Ishikawa (cell line): Measurements from ENCODE around the gene SORCS3.

Experiments used
- CEBPB ChIP-seq: IDR thresholded peaks from 2 replicates; pipeline ENCODE4 v1.6.1; 2012
- EGR1 ChIP-seq: IDR thresholded peaks from 2 replicates; pipeline ENCODE4 v1.6.1; 2012
- EP300 ChIP-seq: IDR thresholded peaks from 2 replicates; pipeline ENCODE4 v1.6.1; 2012; ENCODE audit warnings: borderline replicate concordance
- FOXM1 ChIP-seq: IDR thresholded peaks from 2 replicates; pipeline ENCODE4 v1.6.1; 2012; ENCODE audit warnings: low read depth, borderline replicate concordance
- TCF12 ChIP-seq: IDR thresholded peaks from 2 replicates; pipeline ENCODE4 v1.6.1; 2012; ENCODE audit warnings: low read depth
- YY1 ChIP-seq: IDR thresholded peaks from 2 replicates; pipeline ENCODE4 v1.6.1; 2012; ENCODE audit warnings: low read depth
- ZBTB7A ChIP-seq: IDR thresholded peaks from 2 replicates; pipeline ENCODE4 v1.6.1; 2012; ENCODE audit warnings: low read depth
- TF ChIP-seq, protein P1 (sequence below): IDR thresholded peaks from 2 replicates; pipeline ENCODE4 v1.6.1; 2012; ENCODE audit warnings: low read depth, mild to moderate bottlenecking
- TF ChIP-seq, protein P2 (sequence below): IDR thresholded peaks from 2 replicates; pipeline ENCODE4 v1.6.1; 2012

DNA sequence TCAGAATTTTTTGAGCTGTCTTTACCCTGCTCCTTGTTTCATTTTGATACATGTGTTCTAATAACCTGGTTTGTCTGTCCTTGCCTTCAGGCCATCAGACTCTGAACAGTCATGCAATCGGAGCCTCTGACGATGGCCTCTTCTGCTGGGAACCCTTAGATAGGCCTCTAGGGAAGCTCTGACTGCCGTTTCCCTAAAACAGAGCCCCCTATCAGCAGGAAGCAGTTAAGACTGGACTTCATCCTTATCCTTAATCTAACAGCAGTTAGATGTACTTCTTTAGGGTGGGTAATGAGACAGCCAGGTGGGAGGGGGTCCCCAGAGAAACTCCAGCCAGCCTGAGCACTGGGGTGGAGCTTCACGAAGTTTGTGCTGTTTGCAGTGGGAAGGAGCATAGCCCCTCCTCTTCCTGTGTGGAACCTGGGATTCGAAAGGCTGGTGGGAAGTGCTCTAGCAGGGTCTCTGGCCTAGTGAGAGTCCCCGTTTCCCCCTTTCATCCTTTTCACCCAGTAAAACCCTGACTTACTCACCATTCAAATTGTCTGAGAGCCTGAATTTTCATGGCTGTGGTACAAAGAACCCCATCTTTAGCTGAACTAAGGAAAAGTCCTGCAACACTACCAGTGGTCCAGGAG is 28.4 kb upstream of the SORCS3 start:
- TF ChIP-seq YY1 (no peak), CEBPB (no peak), TCF12 (no peak), FOXM1 (no peak), ZBTB7A (no peak), EP300 (no peak), EGR1 (no peak)
- TF ChIP-seq, protein P1, sequence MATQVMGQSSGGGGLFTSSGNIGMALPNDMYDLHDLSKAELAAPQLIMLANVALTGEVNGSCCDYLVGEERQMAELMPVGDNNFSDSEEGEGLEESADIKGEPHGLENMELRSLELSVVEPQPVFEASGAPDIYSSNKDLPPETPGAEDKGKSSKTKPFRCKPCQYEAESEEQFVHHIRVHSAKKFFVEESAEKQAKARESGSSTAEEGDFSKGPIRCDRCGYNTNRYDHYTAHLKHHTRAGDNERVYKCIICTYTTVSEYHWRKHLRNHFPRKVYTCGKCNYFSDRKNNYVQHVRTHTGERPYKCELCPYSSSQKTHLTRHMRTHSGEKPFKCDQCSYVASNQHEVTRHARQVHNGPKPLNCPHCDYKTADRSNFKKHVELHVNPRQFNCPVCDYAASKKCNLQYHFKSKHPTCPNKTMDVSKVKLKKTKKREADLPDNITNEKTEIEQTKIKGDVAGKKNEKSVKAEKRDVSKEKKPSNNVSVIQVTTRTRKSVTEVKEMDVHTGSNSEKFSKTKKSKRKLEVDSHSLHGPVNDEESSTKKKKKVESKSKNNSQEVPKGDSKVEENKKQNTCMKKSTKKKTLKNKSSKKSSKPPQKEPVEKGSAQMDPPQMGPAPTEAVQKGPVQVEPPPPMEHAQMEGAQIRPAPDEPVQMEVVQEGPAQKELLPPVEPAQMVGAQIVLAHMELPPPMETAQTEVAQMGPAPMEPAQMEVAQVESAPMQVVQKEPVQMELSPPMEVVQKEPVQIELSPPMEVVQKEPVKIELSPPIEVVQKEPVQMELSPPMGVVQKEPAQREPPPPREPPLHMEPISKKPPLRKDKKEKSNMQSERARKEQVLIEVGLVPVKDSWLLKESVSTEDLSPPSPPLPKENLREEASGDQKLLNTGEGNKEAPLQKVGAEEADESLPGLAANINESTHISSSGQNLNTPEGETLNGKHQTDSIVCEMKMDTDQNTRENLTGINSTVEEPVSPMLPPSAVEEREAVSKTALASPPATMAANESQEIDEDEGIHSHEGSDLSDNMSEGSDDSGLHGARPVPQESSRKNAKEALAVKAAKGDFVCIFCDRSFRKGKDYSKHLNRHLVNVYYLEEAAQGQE, result no peak
- TF ChIP-seq, protein P2, sequence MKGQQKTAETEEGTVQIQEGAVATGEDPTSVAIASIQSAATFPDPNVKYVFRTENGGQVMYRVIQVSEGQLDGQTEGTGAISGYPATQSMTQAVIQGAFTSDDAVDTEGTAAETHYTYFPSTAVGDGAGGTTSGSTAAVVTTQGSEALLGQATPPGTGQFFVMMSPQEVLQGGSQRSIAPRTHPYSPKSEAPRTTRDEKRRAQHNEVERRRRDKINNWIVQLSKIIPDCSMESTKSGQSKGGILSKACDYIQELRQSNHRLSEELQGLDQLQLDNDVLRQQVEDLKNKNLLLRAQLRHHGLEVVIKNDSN, result no peak
